SH-SY5Y (cell line): ENCODE measurements around the gene GDF11.

Experiments used
- GATA2 ChIP-seq: IDR thresholded peaks from 2 replicates; pipeline ENCODE4 v1.6.1; 2011; ENCODE audit warnings: mild to moderate bottlenecking, low read depth, low read length
- GATA3 ChIP-seq: IDR thresholded peaks from 2 replicates; pipeline ENCODE4 v1.6.1; 2011; ENCODE audit warnings: low read depth, mild to moderate bottlenecking, low read length, moderate library complexity

The GDF11 gene

DNA sequence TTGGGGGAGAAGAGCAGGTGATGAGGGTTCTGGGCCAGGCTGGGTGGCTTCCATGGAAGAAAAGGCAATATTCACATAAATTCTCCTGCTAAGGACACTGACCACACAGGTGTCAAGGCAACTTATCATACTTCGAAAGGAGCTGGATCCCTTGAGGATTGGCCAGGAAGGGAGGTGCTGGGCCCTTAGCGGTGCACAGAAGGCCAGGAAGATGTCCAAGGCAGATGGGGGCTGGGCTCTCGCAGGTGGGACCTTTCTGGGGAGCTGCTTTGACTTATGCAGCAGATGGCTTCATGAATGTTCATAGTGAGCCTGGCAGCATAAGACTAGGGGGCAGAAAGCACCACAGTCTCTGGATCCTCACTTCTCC is 18.0 kb upstream of the GDF11 start:
- TF ChIP-seq GATA2 (no peak), GATA3 (no peak)

DNA sequence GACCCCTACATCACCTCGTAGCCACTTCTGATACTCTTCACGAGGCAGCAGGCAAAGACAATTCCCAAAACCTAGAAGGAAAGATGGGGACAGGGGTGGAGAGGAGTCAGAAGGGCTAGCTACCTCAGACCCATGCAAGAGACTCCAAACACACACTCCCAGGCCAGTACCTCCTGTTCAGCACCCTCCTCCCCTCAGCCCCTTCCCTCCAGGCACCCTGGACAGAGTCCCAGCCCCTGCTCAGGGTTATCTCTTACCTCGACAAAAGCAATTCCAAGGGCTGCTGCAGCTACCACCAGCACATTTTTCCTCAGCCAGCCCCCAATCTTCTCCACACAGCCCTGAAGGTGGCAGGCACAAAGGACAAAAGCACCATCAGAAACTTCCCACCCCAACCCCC is 17.4 kb upstream of the GDF11 start:
- TF ChIP-seq GATA3 (no peak), GATA2 (no peak)

DNA sequence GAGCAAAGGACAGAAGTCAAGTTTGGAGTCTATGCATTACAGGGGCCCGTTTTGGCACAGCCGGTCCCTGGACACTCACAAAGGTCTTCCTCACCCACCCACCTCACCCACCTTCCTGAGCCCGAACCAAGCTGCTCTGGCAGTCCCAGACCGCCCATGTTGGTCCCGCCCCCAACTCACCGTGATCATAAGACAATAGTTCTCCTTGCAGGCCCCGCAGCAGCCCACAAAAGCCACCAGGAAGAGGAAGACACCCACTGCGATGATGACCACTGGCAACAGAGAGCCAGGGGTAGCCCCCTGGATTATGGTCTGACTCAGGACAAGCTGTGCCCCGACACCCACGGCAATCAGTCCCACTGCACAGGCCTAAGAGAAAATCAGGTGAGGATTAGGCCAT is 16.0 kb upstream of the GDF11 start:
- TF ChIP-seq GATA2 (no peak), GATA3 (no peak)

DNA sequence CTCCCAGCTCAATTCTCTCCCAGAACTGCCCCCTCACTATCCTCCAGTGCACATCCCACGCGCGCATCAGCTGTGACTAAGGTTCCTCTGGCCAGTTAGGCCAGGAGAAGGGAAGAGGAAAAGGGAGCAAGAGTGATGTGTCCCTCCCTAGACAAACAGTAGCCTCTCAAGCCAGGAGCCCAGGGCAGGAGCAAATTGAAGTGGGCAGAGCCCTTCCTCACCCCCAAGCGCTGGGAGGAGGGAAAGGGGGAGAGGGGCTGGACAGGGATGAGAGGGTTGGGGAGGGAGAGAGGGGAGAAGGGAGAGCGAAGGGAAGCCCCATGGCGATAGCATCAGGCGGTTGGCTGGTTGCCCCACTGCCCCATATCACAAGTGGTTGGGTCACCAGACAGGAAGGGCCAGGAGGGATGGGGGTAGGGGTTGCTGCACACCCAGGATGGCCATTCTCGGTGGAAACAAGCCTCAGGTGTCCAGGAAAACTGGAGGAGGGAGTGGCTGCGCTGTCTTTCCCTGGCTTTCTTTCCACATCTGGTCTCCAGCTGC is 15.2 kb upstream of the GDF11 start:
- TF ChIP-seq GATA2 (peak; percentile 90), GATA3 (no peak)

DNA sequence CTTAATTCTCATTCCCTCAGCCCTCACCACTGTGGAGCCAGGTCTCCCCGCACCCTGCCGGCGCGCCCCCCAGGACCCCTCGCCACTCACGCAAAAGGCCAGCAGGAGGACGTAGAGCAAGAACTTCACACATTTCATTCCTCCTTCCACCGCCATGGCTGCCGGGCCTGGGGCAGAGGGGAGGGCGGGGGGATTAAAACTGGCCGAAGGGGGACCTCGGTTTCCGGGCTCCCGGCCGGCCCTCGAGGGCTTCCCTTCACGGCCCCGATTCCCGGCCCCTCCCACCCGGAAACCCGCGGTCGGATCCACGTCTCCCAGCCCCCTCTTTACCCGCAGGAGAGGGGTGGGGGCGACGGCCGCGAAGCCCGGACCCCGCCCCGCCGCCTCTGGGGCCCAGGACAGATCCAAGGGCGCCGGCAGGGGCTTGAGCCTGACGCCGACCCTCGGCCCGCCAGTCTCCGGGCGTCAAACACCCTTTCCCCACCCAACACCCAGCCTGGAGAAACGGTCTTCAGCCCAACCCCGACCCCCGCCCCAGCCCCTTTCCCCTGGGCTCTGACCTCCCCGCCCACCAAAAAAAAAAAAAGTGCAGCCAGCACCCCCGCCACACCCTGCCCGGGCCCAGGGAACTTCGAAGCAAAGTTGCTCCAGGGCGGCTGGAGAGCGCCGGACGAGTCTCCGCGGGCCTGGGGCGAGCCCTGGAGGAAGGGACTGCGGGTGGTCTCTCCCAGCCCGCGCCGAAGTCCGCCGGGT is 14.6 kb upstream of the GDF11 start:
- TF ChIP-seq GATA2 (no peak), GATA3 (no peak)

DNA sequence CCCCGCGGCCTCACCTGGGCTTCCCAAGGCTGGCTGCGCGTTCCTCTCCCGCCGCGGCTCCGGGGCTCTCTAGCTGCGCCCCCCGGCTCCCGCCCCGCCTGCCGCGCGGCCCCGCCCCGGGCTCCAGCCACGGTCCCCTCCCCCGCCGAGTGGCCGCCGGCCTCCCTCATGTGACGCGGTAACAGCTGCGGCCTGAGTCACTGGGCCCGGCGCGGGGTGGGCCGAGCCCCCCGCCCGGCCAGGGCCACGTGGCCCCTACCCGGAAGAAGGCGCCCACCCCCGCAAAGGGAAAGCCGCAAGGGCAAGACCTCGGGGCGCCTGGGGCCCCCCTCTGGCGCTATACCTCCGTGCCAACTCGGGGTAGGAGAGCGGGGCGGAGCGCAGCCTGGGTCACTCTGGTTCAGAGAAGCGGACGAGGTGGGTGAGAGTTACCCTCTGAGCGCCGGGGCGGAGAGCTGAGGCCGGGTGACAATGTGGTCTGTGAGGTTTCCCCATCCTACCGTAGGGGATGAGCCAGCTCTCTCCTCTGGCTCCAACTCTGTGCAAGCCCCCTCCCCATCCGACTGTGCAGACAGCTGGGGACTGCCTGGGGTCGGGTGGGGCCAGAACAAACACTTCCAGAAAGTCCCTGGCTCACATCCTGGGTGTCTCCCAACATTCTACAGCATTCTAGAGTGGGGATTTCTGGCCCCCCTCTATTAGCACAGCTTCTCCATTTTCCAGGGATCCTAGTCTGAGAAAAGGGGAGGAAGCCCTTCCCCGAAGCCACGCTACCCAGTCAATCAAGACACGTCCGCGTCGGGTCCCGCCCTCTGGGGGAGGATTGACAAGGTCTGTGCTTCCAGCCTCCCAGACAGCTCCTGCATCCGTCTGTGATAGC is 13.7 kb upstream of the GDF11 start, which contains the start of gene CD63:
TSS of gene CD63 (minus strand) at position 71 of the 880 bp plus-strand sequence. CDS start 668 bp downstream, outside the sequence.
- TF ChIP-seq GATA2: no peak
- no peak for TF ChIP-seq GATA3

DNA sequence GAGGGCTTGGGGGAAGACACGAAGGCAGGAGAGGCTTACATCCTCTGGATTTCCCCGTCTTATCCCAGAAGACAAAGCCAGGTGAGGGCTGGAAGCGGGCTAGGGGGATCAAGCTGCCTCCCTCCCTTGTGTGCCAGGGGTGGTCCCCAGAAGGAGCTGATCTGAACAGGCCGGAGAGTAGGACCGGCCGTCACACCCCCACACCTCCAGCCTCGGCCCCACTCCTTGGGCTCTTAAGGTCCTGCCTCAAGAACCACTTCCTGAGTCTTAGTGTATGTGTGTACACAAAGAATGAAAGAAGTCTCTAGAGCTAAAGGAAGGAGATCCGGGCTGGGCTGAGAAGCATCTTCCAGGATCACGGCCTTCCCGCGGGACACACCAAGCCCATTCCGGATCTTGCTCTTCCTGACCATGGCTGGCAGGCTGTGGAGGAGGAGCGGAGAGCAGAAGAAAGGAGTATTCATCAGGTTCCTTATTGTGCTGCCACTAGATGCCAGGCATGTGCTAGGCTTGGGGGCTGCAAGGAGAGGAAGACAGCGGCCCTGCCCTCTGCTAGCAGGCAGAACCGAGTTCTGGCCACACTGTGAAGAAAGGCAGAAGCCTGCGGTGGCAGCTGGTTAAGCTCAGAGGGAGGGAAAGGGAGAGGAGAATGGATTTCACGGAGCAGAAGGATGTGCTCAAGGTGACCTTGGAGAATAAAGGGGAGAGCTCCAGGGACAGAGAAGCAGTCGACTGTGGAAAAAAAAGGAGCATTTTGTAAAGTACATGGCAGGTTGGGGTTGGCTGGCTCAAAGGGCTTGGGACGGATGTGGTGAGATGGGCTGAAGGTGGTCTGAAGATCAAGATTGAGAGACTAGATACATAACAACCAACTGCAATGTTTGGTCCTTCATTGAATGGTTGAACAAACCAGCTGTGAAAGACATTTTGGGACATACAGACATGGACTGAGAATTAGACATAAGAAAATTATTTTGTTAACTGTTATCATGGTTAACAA is 12.8 kb upstream of the GDF11 start:
- TF ChIP-seq GATA2 (no peak), GATA3 (no peak)

DNA sequence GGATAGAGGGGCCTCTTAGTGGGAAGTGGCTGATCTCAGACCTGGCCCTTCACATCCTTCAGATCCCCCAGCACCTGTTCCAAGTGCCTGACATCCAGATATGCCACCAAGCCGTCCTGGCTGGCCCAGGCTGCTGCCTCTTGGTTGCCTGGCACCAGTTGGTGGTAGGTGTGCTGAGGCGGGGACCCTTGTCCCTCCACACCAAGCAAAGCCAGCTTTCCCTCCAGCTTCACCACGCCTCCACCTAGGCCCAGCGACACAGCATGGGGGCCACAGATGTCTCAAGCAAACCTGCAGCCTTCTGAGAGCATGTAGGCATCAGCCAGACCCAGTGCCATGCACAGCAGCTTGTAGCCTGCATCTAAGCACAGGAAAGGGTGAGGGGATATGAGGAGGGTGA is 10.6 kb upstream of the GDF11 start:
- TF ChIP-seq GATA2 (no peak), GATA3 (no peak)

DNA sequence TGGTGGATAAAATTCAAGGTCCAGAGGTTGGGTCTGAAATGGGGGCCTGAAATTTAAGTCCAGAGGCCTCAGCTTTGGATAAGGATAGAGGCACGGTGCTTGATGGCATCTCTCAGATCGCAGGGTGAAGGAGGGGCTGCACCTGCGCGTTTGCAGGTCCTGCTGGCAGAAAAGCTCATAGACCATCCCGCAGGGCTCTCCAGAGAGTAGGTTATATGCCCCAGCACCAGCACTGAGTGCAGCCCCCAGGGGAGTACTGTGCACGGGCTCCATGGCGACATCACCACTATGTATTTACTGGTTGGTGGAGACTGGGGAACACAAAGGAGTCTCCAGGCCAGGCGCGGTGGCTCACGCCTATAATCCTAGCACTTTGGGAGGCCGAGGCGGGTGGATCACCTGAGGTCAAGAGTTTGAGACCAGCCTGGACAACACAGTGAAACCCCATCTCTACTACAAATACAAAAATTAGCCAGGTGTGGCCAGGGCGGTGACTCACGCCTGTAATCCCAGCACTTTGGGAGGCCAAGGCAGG is 9.8 kb upstream of the GDF11 start:
- TF ChIP-seq GATA2 (no peak), GATA3 (no peak)

DNA sequence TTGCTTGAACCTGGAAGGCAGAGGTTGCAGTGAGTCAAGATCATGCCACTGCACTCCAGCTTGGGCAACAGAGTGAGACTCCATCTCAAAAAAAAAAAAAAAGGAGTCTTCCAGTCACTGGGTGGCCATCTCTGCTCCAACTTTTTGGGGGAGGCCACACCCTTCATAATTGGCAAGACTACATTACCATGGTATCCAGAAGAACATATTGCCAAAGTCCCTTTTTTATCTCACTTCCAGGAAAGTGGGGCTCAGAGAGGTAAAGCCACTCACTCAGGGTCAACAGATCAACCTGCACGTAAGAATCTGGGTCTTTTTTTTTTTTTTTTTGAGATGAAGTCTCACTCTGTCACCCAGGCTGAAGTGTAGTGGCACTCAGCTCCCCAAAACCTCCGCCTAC is 9.1 kb upstream of the GDF11 start:
- TF ChIP-seq GATA2 (no peak), GATA3 (no peak)

DNA sequence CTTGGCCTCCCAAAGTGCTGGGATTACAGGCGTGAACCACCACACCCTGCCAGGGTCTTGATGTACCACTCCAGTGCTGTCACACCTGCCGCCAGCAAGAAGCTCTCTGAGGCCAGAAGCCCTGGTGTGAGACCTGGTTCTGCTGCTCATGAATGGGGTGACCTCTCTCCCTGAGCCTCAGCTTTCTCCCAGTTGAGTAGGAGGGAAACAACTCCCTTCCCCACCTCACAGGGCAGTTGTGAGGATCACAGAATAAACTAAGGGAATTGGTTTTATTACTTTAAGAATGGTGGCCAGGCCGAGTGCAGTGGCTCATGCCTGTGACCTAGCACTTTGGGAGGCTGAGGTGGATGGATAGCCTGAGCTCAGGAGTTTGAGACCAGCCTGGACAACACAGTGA is 8.3 kb upstream of the GDF11 start:
- no peak for TF ChIP-seq GATA3
- no peak for TF ChIP-seq GATA2

DNA sequence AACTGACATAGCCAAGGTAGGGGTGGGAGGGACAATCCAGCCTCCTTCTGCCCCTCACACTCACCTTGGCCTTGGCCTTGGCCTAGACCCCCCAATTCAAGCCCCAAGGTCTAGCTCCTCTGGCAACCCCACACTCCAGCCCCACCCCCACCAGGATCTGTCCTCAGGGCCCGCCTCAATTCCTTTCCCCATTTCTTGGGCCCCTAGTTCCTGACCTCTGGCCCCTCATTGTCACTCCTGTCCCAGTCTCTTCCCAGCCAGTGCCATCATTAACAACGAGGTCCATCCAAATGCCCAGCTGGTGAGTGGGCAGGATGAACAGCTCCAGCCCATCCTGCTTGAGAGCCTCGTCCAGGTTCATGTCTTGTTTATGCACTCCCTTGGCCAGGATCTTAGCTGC is 6.8 kb upstream of the GDF11 start:
- TF ChIP-seq GATA3 (no peak), GATA2 (no peak)

DNA sequence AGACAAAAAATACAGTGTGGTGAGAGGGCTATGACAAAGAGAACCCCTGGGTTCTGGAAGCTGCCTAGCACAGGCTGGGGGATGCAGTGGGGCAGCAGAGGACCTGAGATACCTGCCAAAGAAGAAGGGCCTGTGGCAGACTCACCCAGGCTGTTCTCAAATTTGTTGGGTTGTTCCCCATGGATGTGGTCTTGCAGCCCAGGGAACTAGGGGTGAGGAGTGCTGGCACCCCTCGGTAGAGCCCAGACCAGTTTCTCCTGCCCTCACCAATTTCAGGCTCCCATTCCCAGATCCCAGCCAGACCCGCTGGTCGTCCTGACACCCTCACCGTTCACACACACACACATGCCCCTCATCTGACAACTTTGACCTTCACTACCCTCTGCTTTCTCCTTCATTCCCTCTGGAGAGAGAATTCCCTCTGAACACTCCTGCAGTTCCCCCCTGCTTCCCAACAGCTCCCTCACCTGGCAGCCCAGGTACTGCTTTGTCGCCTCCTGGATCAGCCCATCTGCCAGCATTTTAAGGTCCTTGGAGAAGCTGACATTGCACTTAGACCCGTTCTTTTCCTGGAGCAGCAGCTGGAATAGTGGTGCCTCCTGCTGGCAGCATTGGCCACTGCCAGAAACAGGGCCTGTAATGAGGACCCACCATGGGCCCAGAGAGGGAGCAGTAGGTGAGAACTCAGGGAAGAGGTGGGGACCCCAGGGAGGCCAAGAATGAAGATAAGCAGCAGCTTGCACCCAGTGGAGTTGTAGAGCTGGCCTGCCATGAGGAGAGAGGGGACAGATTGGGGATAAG is 5.9 kb upstream of the GDF11 start:
- TF ChIP-seq GATA2 (no peak), GATA3 (no peak)
